HepG2 (cell line): ENCODE measurements around the gene ALOX5AP. TPM values are rescaled to one million over a fixed set of nuclear protein-coding genes. Genes with fewer than 3 reads are reported as not detected.

Experiments used
- ATAC-seq: fragments of 200-7000 bp; cut with Tn5 transposase; 3 replicates; pipeline ENCODE4 v1.9.1; 2020; ENCODE audit warnings: mild to moderate bottlenecking, moderate library complexity
- BruUV-seq: library from RNA; stranded (reverse); fragments of 400-500 nt; replicated peaks from 2 replicates; lab custom pipeline; 2021; lab: Mats Ljungman, UMichigan
- CTCF ChIA-PET: fragments of 300-600 bp; formaldehyde crosslinking; extraction: SDS; loops from one replicate; lab custom pipeline; 2021; ENCODE audit warnings: low total read pairs, inconsistent platforms, low intra/inter-chr PET ratio; lab: Yijun Ruan, JAX
- POLR2A ChIA-PET: fragments of 350-600 bp; sonication (Branson Sonifier 250); formaldehyde crosslinking; loops from one replicate; lab custom pipeline; 2020; ENCODE audit warnings: antibody characterized with exemption, inconsistent platforms; lab: Yijun Ruan, JAX
- DNase-seq: peaks from one replicate; pipeline ENCODE4 v3.0.0-alpha.2; 2015; ENCODE audit warnings: low spot score
- FAIRE-seq: peaks from 3 replicates; lab custom pipeline; 2011; peaks lifted over from hg19 to GRCh38; lab: Jason Lieb, UNC
- H2AFZ ChIP-seq: one replicate; pipeline ENCODE4 v1.6.1; 2011; ENCODE audit warnings: low read length, inconsistent platforms
- H3K27ac ChIP-seq: fragments of 300-600 bp; 3 replicates; pipeline ENCODE4 v1.8.0; 2011; ENCODE audit warnings: mixed run types, mild to moderate bottlenecking, mixed read lengths, low read length, inconsistent platforms; ENCODE audit not compliant: insufficient read depth; ENCODE audit errors: extremely low read length
- H3K27me3 ChIP-seq, 2 experiments: fragments of 200-600 bp in 1 of 2; 2 replicates in 1 of 2; 3 replicates in 1 of 2; pipeline versions ENCODE4 v1.6.0 to v1.8.0; 2011; ENCODE audit warnings: low read length in 2 of 2, mild to moderate bottlenecking in 2 of 2, moderate library complexity in 2 of 2, inconsistent platforms in 1 of 2; ENCODE audit not compliant: insufficient read depth in 2 of 2, control insufficient read depth in 1 of 2
- H3K36me3 ChIP-seq, 2 experiments: fragments of 200-600 bp in 1 of 2; replicated peaks in 1 of 2; 2 replicates in 1 of 2; 3 replicates in 1 of 2; pipeline versions ENCODE4 v1.5.1 to v1.8.0; 2011; ENCODE audit warnings: low read length in 2 of 2, inconsistent platforms in 1 of 2; ENCODE audit not compliant: insufficient read depth in 2 of 2, control insufficient read depth in 1 of 2
- H3K4me1 ChIP-seq: 2 replicates; pipeline ENCODE4 v1.5.1; 2012; ENCODE audit warnings: low read length, inconsistent platforms; ENCODE audit not compliant: insufficient read depth
- H3K4me2 ChIP-seq: 2 replicates; pipeline ENCODE4 v1.6.0; 2011; ENCODE audit warnings: low read depth, low read length, inconsistent platforms
- H3K4me3 ChIP-seq, 3 experiments: fragments of 200-600 bp in 1 of 3; sonication (generic), shearing (Covaris generic) in 1 of 3; replicated peaks in 1 of 3; 2 replicates each; pipeline ENCODE4 v1.5.1; 2011 to 2016; ENCODE audit warnings: low read length in 3 of 3, inconsistent platforms in 2 of 3, low read depth in 2 of 3, mild to moderate bottlenecking in 2 of 3, control low read depth in 1 of 3, mixed read lengths in 1 of 3; ENCODE audit not compliant: insufficient read depth in 1 of 3
- H3K79me2 ChIP-seq: one replicate; pipeline ENCODE4 v1.6.1; 2011; ENCODE audit warnings: low read length, inconsistent platforms; ENCODE audit not compliant: insufficient read depth
- H3K9ac ChIP-seq: 2 replicates; pipeline ENCODE4 v1.6.0; 2011; ENCODE audit warnings: mild to moderate bottlenecking, low read depth, low read length, inconsistent platforms; ENCODE audit not compliant: insufficient read depth
- H3K9me3 ChIP-seq: 2 replicates; pipeline ENCODE4 v1.5.1; 2012; ENCODE audit warnings: mild to moderate bottlenecking, low read length
- H4K20me1 ChIP-seq: 2 replicates; pipeline ENCODE4 v1.6.0; 2011; ENCODE audit warnings: inconsistent platforms, mild to moderate bottlenecking, low read length, moderate library complexity; ENCODE audit not compliant: insufficient read depth
- DNMT3B ChIP-seq: conservative IDR thresholded peaks from 2 replicates; pipeline ENCODE4 v1.6.1; 2016; ENCODE audit warnings: missing biosample characterization, control low read depth
- E2F2 ChIP-seq: sonication (generic); formaldehyde crosslinking; IDR thresholded peaks from 2 replicates; pipeline ENCODE4 v1.4.0; 2020; ENCODE audit warnings: missing genetic modification reagents, borderline replicate concordance
- FOXA3 ChIP-seq: IDR thresholded peaks from 2 replicates; pipeline ENCODE4 v1.6.1; 2016; ENCODE audit warnings: missing genetic modification reagents, missing compliant biosample characterization
- FOXM1 ChIP-seq: sonication (generic); formaldehyde crosslinking; IDR thresholded peaks from 2 replicates; pipeline ENCODE4 v1.5.0; 2020; ENCODE audit warnings: missing genetic modification reagents
- GABPA ChIP-seq, 2 experiments: IDR thresholded peaks; 2 replicates each; pipeline ENCODE4 v1.6.1; 2011 to 2016; ENCODE audit warnings: low read depth in 2 of 2, low read length in 1 of 2, missing biosample characterization in 1 of 2, missing genetic modification characterization in 1 of 2
- KDM6A ChIP-seq: IDR thresholded peaks from 2 replicates; pipeline ENCODE4 v1.6.1; 2016; ENCODE audit warnings: low read depth
- MAFG ChIP-seq: sonication (generic); formaldehyde crosslinking; IDR thresholded peaks from 2 replicates; pipeline ENCODE4 v1.5.1; 2020; ENCODE audit warnings: mild to moderate bottlenecking, missing genetic modification reagents
- NR0B2 ChIP-seq: sonication (generic); formaldehyde crosslinking; IDR thresholded peaks from 2 replicates; pipeline ENCODE4 v1.4.0; 2020; ENCODE audit warnings: mild to moderate bottlenecking, missing genetic modification reagents
- SMYD3 ChIP-seq: sonication (generic); formaldehyde crosslinking; IDR thresholded peaks from 2 replicates; pipeline ENCODE4 v1.8.1; 2023; ENCODE audit warnings: mild to moderate bottlenecking, missing genetic modification reagents
- TEF ChIP-seq: sonication (generic); formaldehyde crosslinking; IDR thresholded peaks from 2 replicates; pipeline ENCODE4 v1.5.0; 2020; ENCODE audit warnings: missing genetic modification reagents
- TOE1 ChIP-seq: sonication (generic); formaldehyde crosslinking; IDR thresholded peaks from 2 replicates; pipeline ENCODE4 v1.4.0; 2020; ENCODE audit warnings: mild to moderate bottlenecking, missing genetic modification reagents
- TOPORS ChIP-seq: sonication (generic); formaldehyde crosslinking; IDR thresholded peaks from 2 replicates; pipeline ENCODE4 v1.8.0; 2023; ENCODE audit warnings: mild to moderate bottlenecking, missing genetic modification reagents
- ZBTB7A ChIP-seq: sonication (generic); formaldehyde crosslinking; IDR thresholded peaks from 2 replicates; pipeline ENCODE4 v1.8.0; 2022; ENCODE audit warnings: mild to moderate bottlenecking, missing genetic modification reagents
- ZFP62 ChIP-seq: sonication (generic); formaldehyde crosslinking; IDR thresholded peaks from 2 replicates; pipeline ENCODE4 v1.4.0; 2020; ENCODE audit warnings: missing genetic modification reagents
- ZFY ChIP-seq: sonication (generic); formaldehyde crosslinking; IDR thresholded peaks from 2 replicates; pipeline ENCODE4 v1.4.0; 2020; ENCODE audit warnings: missing genetic modification reagents
- ZNF207 ChIP-seq: fragments of 450-650 bp; IDR thresholded peaks from 2 replicates; pipeline ENCODE4 v1.6.1; 2016; ENCODE audit warnings: antibody characterized with exemption, borderline replicate concordance
- ZNF24 ChIP-seq: fragments of 450-650 bp; IDR thresholded peaks from 2 replicates; pipeline ENCODE4 v1.6.1; 2017; ENCODE audit warnings: antibody characterized with exemption, mild to moderate bottlenecking
- ZNF556 ChIP-seq: sonication (generic); formaldehyde crosslinking; IDR thresholded peaks from 2 replicates; pipeline ENCODE4 v1.4.0; 2020; ENCODE audit warnings: mild to moderate bottlenecking, missing genetic modification reagents, borderline replicate concordance
- WGBS: methylation state at CpG from one replicate; pipeline ENCODE4 v1.1.6; 2017; ENCODE audit warnings: low lambda C conversion rate; 5-methylcytosine and 5-hydroxymethylcytosine counted together
- in situ Hi-C: cut with HindIII; loops from 2 replicates; pipeline ENCODE4 v1.10.0; 2017; ENCODE audit warnings: low pct_unique_long_range_greater_than_20kb; ENCODE audit not compliant: extremely low pct_ligation_motif_present
- intact Hi-C: fragments of 100-400 bp; cut with micrococcal nuclease; formaldehyde crosslinking; loops from one replicate; pipeline ENCODE4 v1.10.0; 2022; ENCODE audit not compliant: unreplicated experiment
- polyA plus RNA-seq, 8 experiments: library from polyadenylated mRNA; depleted of rRNA in 3 of 8; stranded (reverse) in 7 of 8; unstranded in 1 of 8; fragments of >200 nt; fragmentation: Illumina TruSeq in 4 of 8; extraction: Trizol in 4 of 8; gene quantifications; 2 replicates each; pipeline versions ENCODE4 v1.2.1 to v1.2.3, GENCODE V29; 2011 to 2016; ENCODE audit warnings: low read depth in 4 of 8, missing spikeins in 1 of 8, mixed read lengths in 1 of 8; ENCODE audit not compliant: insufficient read depth in 1 of 8
- total RNA-seq, 5 experiments: library from RNA; depleted of rRNA; stranded (reverse); fragments of >200 nt; fragmentation: Illumina TruSeq; extraction: Trizol; gene quantifications; 2 replicates each; pipeline ENCODE4 v1.2.3, GENCODE V29; 2016; ENCODE audit warnings: low read depth in 1 of 5

The ALOX5AP gene
- total and polyA plus RNA-seq, 2 of the 13 experiments (the other 11 are each of a cell fraction or from before 2014, with no cell fraction given) = 0.97 to 1.2 TPM

GRCh38 chr13:30731361-30732045, 3.8 kb upstream of the ALOX5AP start:
- Histone ChIP-seq H4K20me1 (no peaks in the 10 kb centered on the region), H3K36me3 (no peaks in the 10 kb centered on the region), H3K4me2 (no peak overlapping the region), H3K4me1 (peaks cover 15% of the 10 kb centered on the region), H3K79me2 (no peaks in the 10 kb centered on the region), H3K9ac (no peak overlapping the region), H3K4me3 (no peak overlapping the region)
- CTCF ChIA-PET = no interaction called here
- BruUV-seq = no TSS peak
- DNase-seq = no peak
- in situ Hi-C loops = no loop called here
- TF ChIP-seq E2F2 (no peak), MAFG (CRISPR knock-in tag) (no peak), FOXM1 (CRISPR knock-in tag) (no peak), KDM6A (no peak), TEF (CRISPR knock-in tag) (no peak), ZBTB7A (no peak), ZNF556 (CRISPR knock-in tag) (no peak), TOE1 (no peak), ZNF207 (no peak), SMYD3 (CRISPR knock-in tag) (no peak), GABPA (IDR thresholded peaks at IDR 0.05; ENCODE audit: low read depth, low read length) (no peak), GABPA (CRISPR knock-in tag; IDR thresholded peaks at IDR 0.05; ENCODE audit: low read depth) (no peak), NR0B2 (CRISPR knock-in tag) (no peak), ZFP62 (no peak), ZNF24 (no peak), ZFY (CRISPR knock-in tag) (no peak), DNMT3B (CRISPR knock-in tag) (no peak), TOPORS (CRISPR knock-in tag) (no peak), FOXA3 (no peak)
- TF ChIP-seq, all 625 proteins: peak for 0
- 48% methylated on average over 11 of the region's 21 CpGs for WGBS
- Histone ChIP-seq H3K27me3 (peaks cover 0 to 1% of the 10 kb centered on the region in 2 experiments; a peak in 1 of 5 replicates), H3K27ac (no peak overlapping the region), H3K9me3 (no peaks in the 10 kb centered on the region), H2AFZ (no peak overlapping the region)
- no peak for FAIRE-seq
- POLR2A ChIA-PET = interaction anchor here (0.7 kb wide), 1 partner anchor 9 kb away, joined by 3 read pairs; no protein-coding TSS in a partner anchor
- intact Hi-C loops = no loop called here
- no peak for ATAC-seq
